HT-29 (cell line): Measurements from ENCODE around the gene DHODH. TPM values are rescaled to one million over a fixed set of nuclear protein-coding genes. Genes with fewer than 3 reads are reported as not detected.

Source experiments
- DNase-seq: peaks from one replicate; pipeline ENCODE4 v3.0.0-alpha.2; 2015; ENCODE audit warnings: low spot score
- total RNA-seq: library from RNA; depleted of rRNA; stranded (reverse); fragments of >200 nt; shearing (Covaris generic); gene quantifications from 2 replicates; pipeline ENCODE4 v1.2.3, GENCODE V29; 2014

The DHODH gene
- total RNA-seq, 1 experiment from 2014 or later, result 13.1 TPM

- DNase-seq, result no peak
Observed at GRCh38 chr16:72013888-72014581, 5.5 kb downstream of the DHODH start.

- no peak for DNase-seq
Observed at GRCh38 chr16:72014675-72015074, 6.1 kb downstream of the DHODH start.

- no peak for DNase-seq
Observed at GRCh38 chr16:72015124-72015523, 6.6 kb downstream of the DHODH start.

DNA sequence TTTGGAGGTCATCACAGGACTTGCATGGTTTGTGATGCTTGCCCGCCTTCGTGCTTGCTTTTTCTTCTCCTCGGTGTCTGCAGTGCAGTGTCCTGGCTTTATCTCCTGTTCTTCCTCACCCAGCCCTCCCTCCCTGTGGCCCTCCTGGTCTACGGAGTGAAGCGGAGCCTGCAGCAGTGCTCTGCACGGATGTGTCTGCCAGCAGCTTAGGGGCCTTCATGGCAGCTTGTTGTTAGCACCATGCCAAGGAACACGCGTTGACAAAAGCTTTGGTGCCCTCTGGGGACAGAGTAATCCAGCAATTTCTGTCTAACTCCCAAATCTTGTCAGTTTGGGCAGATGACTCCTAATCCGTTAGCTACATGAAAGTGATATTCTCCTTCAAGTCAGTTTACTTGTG lies 9.9 kb downstream of the DHODH start:
- no peak for DNase-seq

GRCh38 chr16:72021043-72021442 lies 12.5 kb downstream of the DHODH start:
- DNase-seq, result no peak

DNA sequence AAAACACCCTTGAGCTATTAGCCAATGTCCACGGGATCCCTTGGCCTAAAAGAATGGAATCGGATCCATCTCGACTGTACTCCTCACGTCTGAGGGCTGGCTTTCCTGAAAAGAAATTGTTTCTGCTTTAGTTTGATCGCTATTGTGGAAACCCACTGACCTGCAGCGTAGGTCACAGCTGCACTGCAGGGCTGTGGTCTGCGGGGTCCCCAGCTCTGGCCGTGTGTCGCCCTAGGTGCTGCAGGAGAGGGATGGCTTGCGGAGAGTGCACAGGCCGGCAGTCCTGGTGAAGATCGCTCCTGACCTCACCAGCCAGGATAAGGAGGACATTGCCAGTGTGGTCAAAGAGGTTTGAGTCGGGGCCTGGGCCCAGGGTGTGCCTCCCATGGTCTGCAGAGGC lies 13.6 kb downstream of the DHODH start:
- no peak for DNase-seq

GRCh38 chr16:72023962-72024361 lies 15.4 kb downstream of the DHODH start:
- DNase-seq, result no peak

GRCh38 chr16:72024862-72025382 lies 16.4 kb downstream of the DHODH start:
- no peak for DNase-seq

GRCh38 chr16:72025404-72026114 lies 17.0 kb downstream of the DHODH start:
- no peak for DNase-seq

DNA sequence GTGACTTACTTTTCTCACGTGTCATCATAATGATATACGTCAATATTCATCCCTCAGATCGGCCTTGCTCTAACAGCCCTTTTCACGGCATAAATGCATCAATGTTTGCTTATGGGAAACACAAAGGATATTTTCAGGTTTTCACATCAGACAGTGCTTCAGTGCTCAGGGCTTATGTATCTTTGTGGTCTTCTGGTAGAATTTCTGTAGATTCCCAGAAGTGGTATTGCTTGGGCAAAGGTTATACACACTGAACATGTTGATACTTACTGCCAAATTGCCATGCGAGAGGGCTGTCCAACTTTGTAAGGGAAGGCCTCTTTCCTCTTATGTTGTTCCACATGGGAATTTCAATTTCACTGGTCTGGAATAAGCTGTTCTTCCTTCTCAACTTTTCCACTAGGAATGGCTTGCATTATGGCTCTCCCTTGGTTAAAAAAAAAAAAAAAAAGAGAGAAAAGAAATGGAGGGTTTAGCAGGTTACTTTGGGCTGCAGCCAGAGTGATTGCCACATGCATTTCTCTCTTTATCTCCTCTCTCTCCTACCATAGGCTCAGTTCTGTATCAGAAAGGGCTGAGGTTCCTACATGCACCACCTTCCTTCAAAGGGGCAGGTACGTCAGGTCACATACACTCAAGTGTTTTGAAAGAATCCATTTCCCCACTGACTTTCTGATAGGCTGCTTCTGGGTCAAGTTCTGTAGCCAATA lies 19.3 kb downstream of the DHODH start:
- no peak for DNase-seq

GRCh38 chr16:72029567-72030271 lies 21.2 kb downstream of the DHODH start:
- no peak for DNase-seq

- no peak for DNase-seq
Observed at GRCh38 chr16:72033437-72033836, 24.9 kb downstream of the DHODH start.

- DNase-seq, result no peak
Observed at GRCh38 chr16:72036098-72036497, 27.6 kb downstream of the DHODH start.

DNA sequence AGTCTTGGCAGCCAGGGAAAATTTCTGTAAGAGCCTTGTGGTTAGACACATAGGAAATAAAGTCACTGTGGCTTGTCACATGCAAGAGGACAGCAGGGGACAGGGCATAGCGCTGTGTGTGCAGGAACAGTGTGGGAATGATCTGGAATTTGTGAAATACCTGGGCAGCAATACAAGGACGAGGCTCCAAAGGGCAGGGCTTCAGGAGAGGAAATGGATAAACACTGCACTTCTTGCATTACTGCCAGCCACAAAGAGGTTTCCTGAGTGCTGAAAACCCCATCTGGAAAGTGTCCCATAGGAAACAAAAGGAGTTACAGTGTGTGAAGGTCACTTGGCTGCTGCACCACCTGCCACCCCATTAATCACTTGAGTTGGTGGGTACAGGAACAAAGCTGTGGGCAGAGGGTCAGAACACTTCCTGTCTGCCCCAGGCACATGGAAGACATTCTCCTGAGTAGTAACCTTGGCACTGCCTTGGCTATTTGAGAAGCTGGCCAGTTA lies 33.7 kb downstream of the DHODH start:
- no peak for DNase-seq

DNA sequence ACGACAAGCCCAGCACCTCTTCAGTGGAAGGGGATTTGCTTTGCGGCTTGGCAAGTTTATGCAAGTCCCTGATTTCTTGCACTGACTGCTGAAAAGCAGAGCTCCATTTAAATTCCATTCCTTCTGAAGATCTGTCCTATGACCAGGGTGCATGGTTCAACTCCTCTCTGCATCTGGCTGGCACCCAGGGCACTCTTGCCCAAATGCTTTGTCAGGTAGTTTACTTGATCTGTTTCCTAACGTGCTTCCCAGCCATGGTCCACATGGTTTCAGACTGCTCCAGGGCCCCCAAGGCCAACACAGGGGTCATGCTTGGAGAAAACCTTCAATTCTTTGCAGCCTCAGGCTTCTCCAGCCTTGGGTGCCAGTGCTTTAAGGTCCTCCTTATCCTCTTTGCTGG lies 34.5 kb downstream of the DHODH start:
- no peak for DNase-seq

DNA sequence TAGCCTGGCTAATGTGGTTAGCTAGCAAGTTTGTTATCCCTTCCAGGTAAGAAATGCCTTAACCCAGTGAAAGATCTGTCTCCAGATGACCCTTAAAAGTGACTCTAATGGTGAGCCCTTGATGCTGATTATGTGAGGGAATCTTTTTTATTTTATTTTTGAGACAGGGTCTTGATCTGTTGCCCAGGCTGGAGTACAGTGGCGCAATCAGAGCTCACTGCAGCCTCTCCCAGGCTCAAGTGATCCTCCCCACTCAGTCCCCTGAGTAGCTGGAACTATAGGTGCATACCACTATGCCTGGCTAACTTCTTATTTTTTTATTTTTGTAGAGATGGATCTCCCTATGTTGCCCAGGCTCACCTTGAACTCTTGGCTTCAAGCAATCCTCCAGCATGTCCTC lies 35.0 kb downstream of the DHODH start:
- DNase-seq, result no peak

- DNase-seq, result no peak
Observed at GRCh38 chr16:72044296-72044695, 35.8 kb downstream of the DHODH start.

- no peak for DNase-seq
Observed at GRCh38 chr16:72044825-72045359, 36.3 kb downstream of the DHODH start.

- no peak for DNase-seq
Observed at GRCh38 chr16:72049110-72049509, 40.6 kb downstream of the DHODH start.

GRCh38 chr16:72050769-72051464 lies 42.4 kb downstream of the DHODH start:
- DNase-seq, result no peak

GRCh38 chr16:72051818-72052217 lies 43.3 kb downstream of the DHODH start:
- DNase-seq, result no peak
